WERI-Rb-1 (cell line): ENCODE results near the gene LAMB1.

Experiments used
- DNase-seq: peaks from one replicate; pipeline ENCODE4 v3.0.0-alpha.2; 2020
- H3K27ac ChIP-seq: fragments of 250-450 bp; sonication (Bioruptor Pico); 2 replicates; pipeline ENCODE4 v1.5.1; 2020; ENCODE audit warnings: mild to moderate bottlenecking, moderate library complexity
- H3K27me3 ChIP-seq: fragments of 250-450 bp; sonication (Bioruptor Pico); 2 replicates; pipeline ENCODE4 v1.5.1; 2021; ENCODE audit warnings: mild to moderate bottlenecking, low read depth, moderate library complexity; ENCODE audit not compliant: insufficient read depth, severe bottlenecking
- H3K36me3 ChIP-seq: fragments of 250-450 bp; sonication (Bioruptor Pico); 2 replicates; pipeline ENCODE4 v1.5.1; 2020; ENCODE audit warnings: mild to moderate bottlenecking, moderate library complexity
- H3K4me3 ChIP-seq: 2 replicates; pipeline ENCODE4 v1.5.1; 2011; ENCODE audit warnings: low read depth, mild to moderate bottlenecking, control low read depth, low read length
- H3K9me3 ChIP-seq: fragments of 250-450 bp; sonication (Bioruptor Pico); 2 replicates; pipeline ENCODE4 v1.5.1; 2021; ENCODE audit warnings: mild to moderate bottlenecking, moderate library complexity; ENCODE audit not compliant: severe bottlenecking
- TF ChIP-seq, protein P1 (sequence below): IDR thresholded peaks from 2 replicates; pipeline ENCODE4 v1.5.1; 2011; ENCODE audit warnings: low read depth, mild to moderate bottlenecking, control low read depth, inconsistent platforms, low read length

The LAMB1 gene

DNA sequence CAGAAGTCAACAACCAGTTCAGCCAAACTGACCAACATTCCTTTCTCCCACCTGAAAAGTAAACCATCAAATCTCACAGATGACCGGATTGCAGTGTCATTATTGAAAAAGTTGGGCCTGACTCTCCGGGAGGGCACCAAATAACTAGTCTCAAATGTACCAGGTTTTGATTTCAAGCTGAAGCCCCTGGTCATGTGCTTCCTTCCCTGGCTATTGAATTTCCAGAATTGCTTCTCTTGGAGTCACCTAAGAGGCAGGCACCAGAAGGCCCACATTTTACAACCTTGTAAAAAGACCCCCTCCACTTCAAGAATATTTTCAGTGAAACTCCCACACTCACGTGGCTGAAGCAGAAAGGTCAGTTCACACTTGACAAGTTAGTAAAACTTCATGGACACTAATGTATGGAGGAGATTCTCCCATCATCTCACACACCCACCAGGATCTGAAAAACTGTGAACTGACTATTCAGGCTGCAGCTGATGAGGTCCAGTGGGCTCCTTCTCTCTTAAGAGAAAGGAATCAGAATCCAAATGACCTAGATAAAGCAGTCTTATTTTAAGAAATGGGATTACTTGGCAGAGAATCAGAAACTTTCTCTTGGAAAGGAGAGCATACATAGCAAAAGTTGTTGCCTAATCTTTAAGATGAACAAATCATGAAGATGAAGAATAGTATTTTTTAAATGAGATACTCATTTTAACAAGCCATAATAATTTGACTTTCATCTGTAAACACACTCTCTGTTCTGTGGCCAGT lies 58.4 kb downstream of the LAMB1 start:
- no peaks in the 10 kb centered on the region for H3K27me3 ChIP-seq
- TF ChIP-seq, protein P1, sequence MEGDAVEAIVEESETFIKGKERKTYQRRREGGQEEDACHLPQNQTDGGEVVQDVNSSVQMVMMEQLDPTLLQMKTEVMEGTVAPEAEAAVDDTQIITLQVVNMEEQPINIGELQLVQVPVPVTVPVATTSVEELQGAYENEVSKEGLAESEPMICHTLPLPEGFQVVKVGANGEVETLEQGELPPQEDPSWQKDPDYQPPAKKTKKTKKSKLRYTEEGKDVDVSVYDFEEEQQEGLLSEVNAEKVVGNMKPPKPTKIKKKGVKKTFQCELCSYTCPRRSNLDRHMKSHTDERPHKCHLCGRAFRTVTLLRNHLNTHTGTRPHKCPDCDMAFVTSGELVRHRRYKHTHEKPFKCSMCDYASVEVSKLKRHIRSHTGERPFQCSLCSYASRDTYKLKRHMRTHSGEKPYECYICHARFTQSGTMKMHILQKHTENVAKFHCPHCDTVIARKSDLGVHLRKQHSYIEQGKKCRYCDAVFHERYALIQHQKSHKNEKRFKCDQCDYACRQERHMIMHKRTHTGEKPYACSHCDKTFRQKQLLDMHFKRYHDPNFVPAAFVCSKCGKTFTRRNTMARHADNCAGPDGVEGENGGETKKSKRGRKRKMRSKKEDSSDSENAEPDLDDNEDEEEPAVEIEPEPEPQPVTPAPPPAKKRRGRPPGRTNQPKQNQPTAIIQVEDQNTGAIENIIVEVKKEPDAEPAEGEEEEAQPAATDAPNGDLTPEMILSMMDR, result no peak
- no peak overlapping the region for H3K27ac ChIP-seq
- H3K9me3 ChIP-seq, result no peaks in the 10 kb centered on the region
- no peak overlapping the region for H3K4me3 ChIP-seq
- DNase-seq, result no peak
- peaks cover 68% of the 10 kb centered on the region for H3K36me3 ChIP-seq

DNA sequence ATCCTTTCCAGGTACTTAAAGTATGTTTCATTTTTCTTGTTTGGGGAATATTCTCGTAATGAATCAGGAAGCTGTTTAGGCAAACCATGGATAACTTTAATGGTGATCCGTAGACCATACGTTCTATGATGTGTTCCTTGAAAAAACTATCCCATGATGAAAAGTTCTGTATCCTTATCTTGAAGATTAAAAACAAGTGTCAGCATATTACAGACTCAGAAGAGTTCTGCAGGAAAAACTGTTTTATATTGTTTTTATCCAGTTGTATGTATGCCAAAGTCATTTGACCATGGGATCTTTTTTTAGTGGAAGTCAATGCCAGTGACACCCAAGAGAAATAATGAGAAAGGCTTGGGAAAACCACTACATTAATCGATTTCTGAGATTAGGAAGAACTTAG lies 59.9 kb downstream of the LAMB1 start:
- H3K4me3 ChIP-seq, result no peak overlapping the region
- H3K27ac ChIP-seq, result no peak overlapping the region
- TF ChIP-seq, protein P1, result no peak
- DNase-seq, result no peak
- no peaks in the 10 kb centered on the region for H3K27me3 ChIP-seq
- H3K36me3 ChIP-seq, result peaks cover 68% of the 10 kb centered on the region
- H3K9me3 ChIP-seq, result no peaks in the 10 kb centered on the region

DNA sequence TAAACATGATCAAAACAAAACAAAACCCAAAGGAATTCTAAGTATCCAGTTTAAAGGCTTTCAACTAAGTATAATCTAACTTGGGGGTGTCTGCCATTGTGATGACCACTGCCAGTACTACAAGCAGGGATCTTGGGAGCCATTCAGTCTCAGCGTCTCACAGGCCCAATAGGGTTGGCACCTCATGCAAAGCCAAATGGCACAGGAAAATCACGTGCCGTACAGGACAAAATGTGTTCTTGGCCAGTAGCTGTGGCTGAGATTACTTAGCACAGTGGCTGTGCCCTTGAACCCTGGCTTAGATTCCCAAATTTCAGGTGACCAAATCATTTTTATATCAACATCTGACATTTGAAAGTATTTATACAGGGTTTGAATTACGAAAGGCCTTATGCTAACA lies 62.0 kb downstream of the LAMB1 start:
- TF ChIP-seq, protein P1, result no peak
- DNase-seq, result no peak
- no peak overlapping the region for H3K4me3 ChIP-seq
- H3K27ac ChIP-seq, result no peak overlapping the region
- peaks cover 70% of the 10 kb centered on the region for H3K36me3 ChIP-seq
- H3K9me3 ChIP-seq, result no peaks in the 10 kb centered on the region
- H3K27me3 ChIP-seq, result no peaks in the 10 kb centered on the region

DNA sequence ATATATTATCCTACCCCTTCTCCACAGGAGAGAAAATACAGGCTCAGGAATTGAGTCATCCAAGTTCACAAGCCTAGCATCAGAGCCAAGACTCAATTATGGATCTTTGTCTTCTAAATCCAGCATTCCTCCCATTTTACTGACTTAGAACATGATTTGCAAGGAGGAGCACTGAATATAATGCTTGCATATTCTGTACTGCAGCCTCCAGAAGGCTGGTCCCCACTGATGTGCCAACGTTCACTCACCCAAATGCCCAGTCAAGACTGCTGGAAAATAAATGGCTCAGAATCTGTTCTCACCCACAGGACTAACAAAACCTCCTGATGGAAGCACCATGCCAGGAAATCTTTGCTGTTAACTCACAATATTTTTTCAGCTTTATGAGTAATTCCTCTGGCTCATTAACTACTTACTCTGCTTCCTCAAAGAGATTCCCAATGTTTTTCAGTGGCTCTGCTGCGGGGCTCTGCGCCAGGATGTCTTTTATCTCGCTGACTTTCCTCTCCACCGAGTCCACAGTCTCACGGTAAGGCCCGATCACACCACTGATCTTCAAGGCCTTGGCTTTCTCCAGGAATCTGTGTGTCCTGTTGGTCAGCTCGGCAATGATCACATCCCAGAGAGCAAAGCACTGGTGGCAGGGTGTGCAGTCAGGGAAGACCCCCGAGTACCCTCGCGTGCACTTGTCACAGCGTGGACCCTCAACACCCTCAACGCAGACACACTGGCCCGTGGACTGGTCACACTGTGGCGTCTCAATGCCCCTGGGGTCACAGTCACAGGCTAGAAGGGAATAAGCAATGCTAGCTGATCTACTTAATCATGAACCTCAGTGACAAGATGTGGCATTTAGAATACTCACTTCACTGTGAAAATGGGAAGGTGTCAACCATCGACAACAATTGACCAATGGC lies 63.1 kb downstream of the LAMB1 start:
- TF ChIP-seq, protein P1, result no peak
- Histone ChIP-seq H3K4me3 (no peak overlapping the region), H3K9me3 (no peaks in the 10 kb centered on the region), H3K27ac (no peak overlapping the region), H3K27me3 (no peaks in the 10 kb centered on the region), H3K36me3 (peaks cover 66% of the 10 kb centered on the region)
- no peak for DNase-seq

DNA sequence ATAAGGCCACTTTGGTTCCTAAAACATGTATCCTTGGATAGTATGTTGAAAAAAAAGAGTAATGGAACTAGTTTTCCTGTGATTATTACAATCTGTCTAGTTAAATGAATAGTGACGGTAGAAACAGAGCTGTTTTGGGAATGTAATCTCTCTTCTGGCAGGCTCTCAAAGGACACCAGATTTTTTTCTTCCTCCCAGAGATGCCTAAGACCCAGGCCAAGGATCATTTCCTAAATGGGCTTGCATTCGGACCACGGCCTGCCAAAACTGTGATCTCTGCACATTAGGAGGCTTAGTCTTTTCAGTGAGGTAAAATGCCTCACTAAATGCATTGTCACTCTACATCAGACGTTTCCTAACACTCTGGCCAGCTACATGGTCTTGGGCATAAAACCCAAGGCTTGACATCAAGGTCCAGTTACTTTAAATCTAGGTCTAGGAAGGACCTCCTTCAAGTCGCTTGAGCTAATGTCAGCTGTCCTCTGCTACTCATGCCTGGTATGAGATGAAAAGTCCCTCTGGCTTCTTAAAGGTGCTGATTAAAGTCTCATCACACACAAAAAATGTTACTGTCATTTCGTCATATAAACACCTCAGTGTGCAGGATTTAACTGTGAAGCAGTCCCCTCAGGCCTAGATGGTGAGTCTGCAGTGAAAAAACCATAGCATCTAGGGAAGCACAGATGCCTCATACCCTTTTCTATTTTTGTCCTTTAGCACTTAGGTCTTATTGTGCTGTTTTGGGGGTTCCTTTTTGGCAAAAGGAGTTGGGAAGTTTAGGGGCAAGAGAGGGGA lies 64.3 kb downstream of the LAMB1 start:
- peaks cover 54% of the 10 kb centered on the region for H3K36me3 ChIP-seq
- no peak overlapping the region for H3K27ac ChIP-seq
- no peaks in the 10 kb centered on the region for H3K27me3 ChIP-seq
- DNase-seq, result no peak
- H3K9me3 ChIP-seq, result no peaks in the 10 kb centered on the region
- H3K4me3 ChIP-seq, result no peak overlapping the region
- TF ChIP-seq, protein P1, result no peak
